OCI-LY7 (cell line): ENCODE data around the gene PNMA6E. TPM values are rescaled to one million over a fixed set of nuclear protein-coding genes. Genes with fewer than 3 reads are reported as not detected.

Experiments
- BruUV-seq: library from RNA; stranded (reverse); fragments of 400-500 nt; replicated peaks from 2 replicates; lab custom pipeline; 2021; lab: Mats Ljungman, UMichigan
- CTCF ChIA-PET: fragments of 300-600 bp; sonication (Branson Sonifier 250); formaldehyde crosslinking; loops from one replicate; lab custom pipeline; 2022; ENCODE audit warnings: antibody characterized with exemption; ENCODE audit not compliant: unreplicated experiment; lab: Charles Lee
- POLR2A ChIA-PET: fragments of 300-600 bp; sonication (Branson Sonifier 250); formaldehyde crosslinking; loops from one replicate; lab custom pipeline; 2022; ENCODE audit warnings: antibody characterized with exemption; lab: Charles Lee
- DNase-seq: peaks from one replicate; pipeline ENCODE4 v3.0.0-alpha.2; 2015; ENCODE audit warnings: low spot score
- H2AFZ ChIP-seq: fragments of 200-600 bp; sonication (generic), shearing (Covaris generic); 2 replicates; pipeline ENCODE4 v1.6.1; 2014; ENCODE audit warnings: mild to moderate bottlenecking, antibody characterized with exemption, low read length, moderate library complexity
- H3K27ac ChIP-seq: fragments of 200-600 bp; sonication (generic); 2 replicates; pipeline ENCODE4 v1.5.1; 2014; ENCODE audit warnings: mixed run types, low read depth, mild to moderate bottlenecking, moderate library complexity, low read length, inconsistent platforms; ENCODE audit not compliant: poor library complexity, severe bottlenecking
- H3K36me3 ChIP-seq: fragments of 200-600 bp; sonication (generic); 2 replicates; pipeline ENCODE4 v1.6.1; 2014; ENCODE audit warnings: mild to moderate bottlenecking, antibody characterized with exemption, low read length, moderate library complexity, mixed read lengths; ENCODE audit not compliant: insufficient read depth
- H3K4me1 ChIP-seq: fragments of 200-600 bp; sonication (generic); 2 replicates; pipeline ENCODE4 v1.5.1; 2014; ENCODE audit warnings: mild to moderate bottlenecking, low read length; ENCODE audit not compliant: insufficient read depth, poor library complexity, severe bottlenecking
- H3K4me2 ChIP-seq: fragments of 200-600 bp; sonication (generic); 2 replicates; pipeline ENCODE4 v1.6.1; 2014; ENCODE audit warnings: mild to moderate bottlenecking, low read length
- H3K4me3 ChIP-seq: fragments of 200-600 bp; sonication (generic); 2 replicates; pipeline ENCODE4 v1.5.1; 2014; ENCODE audit warnings: mild to moderate bottlenecking, low read depth, low read length; ENCODE audit not compliant: poor library complexity, severe bottlenecking
- H3K79me2 ChIP-seq: fragments of 200-600 bp; sonication (generic); 2 replicates; pipeline ENCODE4 v1.6.1; 2016; ENCODE audit warnings: low read depth, mild to moderate bottlenecking, low read length, moderate library complexity, mixed read lengths; ENCODE audit not compliant: insufficient read depth
- H3K9me2 ChIP-seq: fragments of 200-600 bp; sonication (generic); 2 replicates; pipeline ENCODE4 v1.6.1; 2016; ENCODE audit warnings: mild to moderate bottlenecking, low read length, mixed read lengths; ENCODE audit not compliant: insufficient read depth
- H3K9me3 ChIP-seq: fragments of 200-600 bp; sonication (generic); 2 replicates; pipeline ENCODE4 v1.6.1; 2014; ENCODE audit warnings: mild to moderate bottlenecking, mixed run types, low read length, mixed read lengths
- H4K20me1 ChIP-seq: fragments of 200-600 bp; sonication (generic); 2 replicates; pipeline ENCODE4 v1.6.1; 2014; ENCODE audit warnings: mild to moderate bottlenecking, antibody characterized with exemption, low read length, moderate library complexity, mixed read lengths; ENCODE audit not compliant: insufficient read depth
- EZH2phosphoT487 ChIP-seq: fragments of 200-600 bp; sonication (generic); IDR thresholded peaks from 2 replicates; pipeline ENCODE4 v1.6.1; 2018; ENCODE audit warnings: low read depth, borderline replicate concordance, mild to moderate bottlenecking, mixed run types, antibody characterized with exemption, low read length, moderate library complexity, mixed read lengths
- intact Hi-C: fragments of 100-400 bp; cut with micrococcal nuclease; formaldehyde crosslinking; loops from one replicate; pipeline ENCODE4 v1.10.0; 2022; ENCODE audit not compliant: unreplicated experiment
- total RNA-seq, 2 experiments: library from RNA; depleted of rRNA in 1 of 2; stranded (reverse); fragments of >200 nt in 1 of 2; shearing (Covaris generic) in 1 of 2; gene quantifications; 2 replicates each; pipeline ENCODE4 v1.2.3, GENCODE V29; 2014 to 2022
- TF ChIP-seq, protein P1 (sequence below): fragments of 200-600 bp; sonication (generic); conservative IDR thresholded peaks from 2 replicates; pipeline ENCODE4 v1.5.1; 2014; ENCODE audit warnings: mild to moderate bottlenecking, antibody characterized with exemption, low read length, moderate library complexity, mixed read lengths

The PNMA6E gene
- total RNA-seq, 2 experiments from 2014 or later = not detected

DNA sequence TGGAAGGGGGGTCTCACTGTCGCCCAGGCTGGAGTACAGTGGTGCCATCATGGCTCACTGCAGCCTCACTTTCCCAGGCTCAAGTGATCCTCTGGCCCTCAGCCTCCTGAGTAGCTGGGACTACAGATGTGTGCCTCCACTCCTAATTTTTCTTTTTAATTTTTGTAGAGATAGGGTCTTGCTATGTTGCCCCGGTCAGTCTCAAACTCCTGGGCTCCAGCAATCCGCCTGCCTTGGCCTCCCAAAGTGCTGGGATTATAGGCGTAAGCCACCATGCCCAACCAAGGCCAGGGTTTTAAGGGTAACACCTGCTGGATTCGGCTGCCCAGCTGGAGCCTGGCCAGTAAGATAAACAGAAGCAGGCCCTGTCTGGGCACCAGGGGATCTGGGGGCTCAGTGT lies 41.3 kb upstream of the PNMA6E start:
- Histone ChIP-seq H4K20me1 (no peaks in the 10 kb centered on the region), H3K4me1 (no peaks in the 10 kb centered on the region), H3K79me2 (no peaks in the 10 kb centered on the region), H3K9me3 (no peaks in the 10 kb centered on the region), H3K27ac (no peak overlapping the region), H3K4me2 (no peak overlapping the region), H3K9me2 (no peaks in the 10 kb centered on the region), H3K36me3 (no peaks in the 10 kb centered on the region), H3K4me3 (no peak overlapping the region), H2AFZ (no peak overlapping the region)
- POLR2A ChIA-PET = no interaction called here
- no TSS peak for BruUV-seq
- CTCF ChIA-PET = no interaction called here
- no peak for DNase-seq
- intact Hi-C loops = no loop called here
- TF ChIP-seq, protein P1, sequence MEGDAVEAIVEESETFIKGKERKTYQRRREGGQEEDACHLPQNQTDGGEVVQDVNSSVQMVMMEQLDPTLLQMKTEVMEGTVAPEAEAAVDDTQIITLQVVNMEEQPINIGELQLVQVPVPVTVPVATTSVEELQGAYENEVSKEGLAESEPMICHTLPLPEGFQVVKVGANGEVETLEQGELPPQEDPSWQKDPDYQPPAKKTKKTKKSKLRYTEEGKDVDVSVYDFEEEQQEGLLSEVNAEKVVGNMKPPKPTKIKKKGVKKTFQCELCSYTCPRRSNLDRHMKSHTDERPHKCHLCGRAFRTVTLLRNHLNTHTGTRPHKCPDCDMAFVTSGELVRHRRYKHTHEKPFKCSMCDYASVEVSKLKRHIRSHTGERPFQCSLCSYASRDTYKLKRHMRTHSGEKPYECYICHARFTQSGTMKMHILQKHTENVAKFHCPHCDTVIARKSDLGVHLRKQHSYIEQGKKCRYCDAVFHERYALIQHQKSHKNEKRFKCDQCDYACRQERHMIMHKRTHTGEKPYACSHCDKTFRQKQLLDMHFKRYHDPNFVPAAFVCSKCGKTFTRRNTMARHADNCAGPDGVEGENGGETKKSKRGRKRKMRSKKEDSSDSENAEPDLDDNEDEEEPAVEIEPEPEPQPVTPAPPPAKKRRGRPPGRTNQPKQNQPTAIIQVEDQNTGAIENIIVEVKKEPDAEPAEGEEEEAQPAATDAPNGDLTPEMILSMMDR = no peak
- no peak for TF ChIP-seq EZH2phosphoT487

DNA sequence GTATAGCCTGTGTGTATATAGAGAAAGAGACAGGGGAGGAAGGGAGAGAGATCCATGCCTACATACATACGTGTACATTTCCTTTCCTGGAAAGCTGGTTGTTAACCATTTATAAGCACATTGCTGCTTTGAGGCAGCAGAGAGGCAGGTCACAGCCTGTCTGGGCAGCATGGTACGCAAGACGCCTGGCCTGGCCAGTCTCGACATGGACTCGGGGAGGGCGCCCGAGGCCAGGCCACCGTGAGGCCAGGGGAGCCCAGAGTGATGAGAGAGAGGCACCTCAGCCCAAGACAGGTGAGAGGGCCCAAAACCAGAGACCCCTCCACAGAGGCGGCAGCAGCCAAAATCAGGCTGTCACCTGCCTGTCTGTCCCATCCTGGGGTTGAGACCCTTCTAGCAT lies 40.8 kb upstream of the PNMA6E start:
- Histone ChIP-seq H3K4me3 (no peak overlapping the region), H3K79me2 (no peaks in the 10 kb centered on the region), H4K20me1 (no peaks in the 10 kb centered on the region), H3K4me2 (no peak overlapping the region), H3K9me2 (no peaks in the 10 kb centered on the region), H3K27ac (no peak overlapping the region), H3K9me3 (no peaks in the 10 kb centered on the region), H3K4me1 (no peaks in the 10 kb centered on the region), H3K36me3 (no peaks in the 10 kb centered on the region), H2AFZ (no peak overlapping the region)
- no peak for DNase-seq
- TF ChIP-seq EZH2phosphoT487 = no peak
- TF ChIP-seq, protein P1 = no peak
- CTCF ChIA-PET = no interaction called here
- POLR2A ChIA-PET = no interaction called here
- no TSS peak for BruUV-seq
- intact Hi-C loops = no loop called here

DNA sequence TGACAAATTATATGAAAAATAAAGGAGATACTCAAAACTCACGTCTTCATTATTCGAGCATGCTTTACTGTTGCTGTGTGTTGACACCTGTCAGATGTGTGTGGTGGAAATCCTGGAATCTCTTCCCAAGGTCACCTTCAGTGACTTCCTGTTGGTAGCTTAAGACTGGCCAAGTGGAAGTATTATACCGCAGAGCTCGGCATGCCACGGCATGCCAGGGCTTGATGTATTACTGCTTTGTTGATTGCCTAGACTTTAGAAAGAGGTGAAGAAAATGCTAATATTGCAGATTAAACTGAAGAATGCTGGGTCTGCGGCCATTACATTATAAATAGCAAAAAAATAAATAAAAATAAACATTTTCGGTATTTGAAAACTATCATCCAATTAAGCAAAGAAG lies 40.1 kb upstream of the PNMA6E start:
- ChIA-PET POLR2A (no interaction called here), CTCF (no interaction called here)
- no peaks in the 10 kb centered on the region for H3K36me3 ChIP-seq
- intact Hi-C loops = no loop called here
- H3K4me1 ChIP-seq = no peaks in the 10 kb centered on the region
- H4K20me1 ChIP-seq = no peaks in the 10 kb centered on the region
- no peak overlapping the region for H3K4me3 ChIP-seq
- DNase-seq = no peak
- no TSS peak for BruUV-seq
- TF ChIP-seq, protein P1 = no peak
- no peak overlapping the region for H2AFZ ChIP-seq
- H3K9me2 ChIP-seq = no peaks in the 10 kb centered on the region
- H3K9me3 ChIP-seq = no peaks in the 10 kb centered on the region
- no peak overlapping the region for H3K27ac ChIP-seq
- no peak overlapping the region for H3K4me2 ChIP-seq
- H3K79me2 ChIP-seq = no peaks in the 10 kb centered on the region
